ENCODE data around the gene MPRIP. TPM values are rescaled to one million over a fixed set of nuclear protein-coding genes. Genes with fewer than 3 reads are reported as not detected.

The MPRIP gene
- total and polyA plus RNA-seq, 12 donors: 88.5 to 234 (median 175) TPM

DNA sequence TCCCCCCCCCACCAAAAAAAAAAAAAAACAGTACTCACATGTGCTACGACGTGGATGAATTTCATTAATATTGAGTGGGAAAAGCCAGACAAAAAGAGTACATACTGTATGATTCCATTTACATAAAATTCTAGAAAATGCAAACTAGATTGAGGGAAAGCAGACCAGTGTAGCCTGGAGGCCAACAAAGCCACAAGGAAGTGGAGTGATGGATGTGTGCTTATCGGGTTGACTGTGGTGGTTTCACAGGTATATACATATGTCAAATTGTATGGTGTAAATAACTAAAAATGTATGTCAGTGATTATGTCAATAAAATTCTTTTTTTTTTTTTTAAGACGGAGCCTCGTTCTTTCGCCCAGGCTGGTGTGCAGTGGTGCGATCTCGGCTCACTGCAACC lies 165.7 kb downstream of the MPRIP start:
- intact Hi-C loops (cut with DNase I): loop anchor here in 1 of 2 donors (10.0 kb wide), 1 partner anchor 63 kb away; no protein-coding TSS in a partner anchor
- Histone ChIP-seq H3K27me3 (no peaks in the 10 kb centered on the region), H3K9me3 (replicated peaks in 1 of 3) (no peaks in the 10 kb centered on the region), H3K36me3 (replicated peaks in 1 of 2) (peaks cover 0 to 11% of the 10 kb centered on the region in 2 donors), H3K27ac (no peak overlapping the region), H3K4me3 (no peak overlapping the region), H3K4me1 (replicated peaks in 1 of 2) (peaks cover 26 to 30% of the 10 kb centered on the region in 2 donors)
- no peak for DNase-seq
- WGBS, 4 donors: 76 to 81% (median 79%) methylated on average over 8 of the region's 8 CpGs
- TF ChIP-seq, protein P1, sequence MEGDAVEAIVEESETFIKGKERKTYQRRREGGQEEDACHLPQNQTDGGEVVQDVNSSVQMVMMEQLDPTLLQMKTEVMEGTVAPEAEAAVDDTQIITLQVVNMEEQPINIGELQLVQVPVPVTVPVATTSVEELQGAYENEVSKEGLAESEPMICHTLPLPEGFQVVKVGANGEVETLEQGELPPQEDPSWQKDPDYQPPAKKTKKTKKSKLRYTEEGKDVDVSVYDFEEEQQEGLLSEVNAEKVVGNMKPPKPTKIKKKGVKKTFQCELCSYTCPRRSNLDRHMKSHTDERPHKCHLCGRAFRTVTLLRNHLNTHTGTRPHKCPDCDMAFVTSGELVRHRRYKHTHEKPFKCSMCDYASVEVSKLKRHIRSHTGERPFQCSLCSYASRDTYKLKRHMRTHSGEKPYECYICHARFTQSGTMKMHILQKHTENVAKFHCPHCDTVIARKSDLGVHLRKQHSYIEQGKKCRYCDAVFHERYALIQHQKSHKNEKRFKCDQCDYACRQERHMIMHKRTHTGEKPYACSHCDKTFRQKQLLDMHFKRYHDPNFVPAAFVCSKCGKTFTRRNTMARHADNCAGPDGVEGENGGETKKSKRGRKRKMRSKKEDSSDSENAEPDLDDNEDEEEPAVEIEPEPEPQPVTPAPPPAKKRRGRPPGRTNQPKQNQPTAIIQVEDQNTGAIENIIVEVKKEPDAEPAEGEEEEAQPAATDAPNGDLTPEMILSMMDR (IDR thresholded peaks at IDR 0.05): no peak
- no peak for TF ChIP-seq POLR2A (IDR thresholded peaks at IDR 0.05)

GRCh38 chr17:17213775-17214174 lies 171.5 kb downstream of the MPRIP start:
- no peaks in the 10 kb centered on the region for H3K4me1 ChIP-seq (replicated peaks in 1 of 2)
- intact Hi-C loops (cut with DNase I): no loop called here
- no peak overlapping the region for H3K4me3 ChIP-seq
- peaks cover 0 to 68% of the 10 kb centered on the region in 2 donors for H3K36me3 ChIP-seq (replicated peaks in 1 of 2)
- no peak for DNase-seq
- H3K9me3 ChIP-seq (replicated peaks in 1 of 3): no peaks in the 10 kb centered on the region
- 77 to 94% (median 83%) methylated on average over 9 to 10 of the region's 10 CpGs for WGBS, 4 donors
- H3K27me3 ChIP-seq: no peaks in the 10 kb centered on the region
- TF ChIP-seq, protein P1 (IDR thresholded peaks at IDR 0.05): no peak
- TF ChIP-seq POLR2A (IDR thresholded peaks at IDR 0.05): no peak
- no peak overlapping the region for H3K27ac ChIP-seq

DNA sequence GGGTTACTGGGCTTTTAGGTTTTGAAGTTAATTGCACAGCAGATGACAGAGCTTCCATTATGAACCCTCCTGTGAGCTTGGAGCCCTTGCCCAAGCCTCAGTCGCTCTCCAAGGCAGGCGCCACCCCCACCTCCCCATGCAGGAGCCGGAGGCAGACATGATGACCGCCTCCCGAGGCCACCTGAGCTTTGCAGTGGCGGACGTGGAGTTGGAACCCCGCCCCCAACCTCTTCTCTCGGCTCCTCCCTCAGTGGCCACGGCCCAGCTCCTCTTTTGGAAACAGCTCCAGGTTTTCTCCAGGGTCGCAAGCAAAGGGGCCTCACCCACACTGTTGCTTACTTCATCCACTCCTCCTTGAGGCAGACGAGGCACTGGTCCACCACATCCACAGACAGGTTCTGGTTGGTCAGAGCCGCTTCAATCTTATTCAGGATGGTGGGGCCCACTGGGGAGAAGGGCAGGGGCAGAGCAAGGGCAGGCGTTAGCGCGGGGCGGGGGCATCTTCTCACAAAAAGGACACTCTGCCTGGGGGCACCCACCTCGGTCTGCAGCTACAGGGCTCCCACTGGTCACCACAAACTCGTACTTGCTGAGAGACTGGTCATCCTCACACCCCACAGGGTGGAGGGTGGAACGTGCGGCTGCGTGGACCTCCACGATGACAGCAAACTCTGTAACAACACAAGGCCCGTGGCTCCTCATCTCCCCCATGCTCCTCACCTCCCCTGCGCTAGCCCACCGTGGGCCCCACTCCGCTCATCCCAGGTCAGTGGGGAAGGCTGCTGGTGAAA lies 172.6 kb downstream of the MPRIP start:
- WGBS, 4 donors: 82 to 88% (median 84%) methylated on average over 19 to 27 of the region's 27 CpGs
- TF ChIP-seq, protein P1 (IDR thresholded peaks at IDR 0.05): no peak
- no peak for TF ChIP-seq POLR2A (IDR thresholded peaks at IDR 0.05)
- intact Hi-C loops (cut with DNase I): no loop called here
- Histone ChIP-seq H3K4me1 (replicated peaks in 1 of 2) (no peaks in the 10 kb centered on the region), H3K27ac (no peak overlapping the region), H3K9me3 (replicated peaks in 1 of 3) (no peaks in the 10 kb centered on the region), H3K36me3 (replicated peaks in 1 of 2) (peaks cover 0 to 79% of the 10 kb centered on the region in 2 donors), H3K4me3 (no peak overlapping the region), H3K27me3 (no peaks in the 10 kb centered on the region)
- DNase-seq: no peak

- no peak overlapping the region for H3K27ac ChIP-seq
- intact Hi-C loops (cut with DNase I): no loop called here
- no peak for DNase-seq
- TF ChIP-seq, protein P1 (IDR thresholded peaks at IDR 0.05): no peak
- no peak for TF ChIP-seq POLR2A (IDR thresholded peaks at IDR 0.05)
- peaks cover 0 to 86% of the 10 kb centered on the region in 2 donors for H3K36me3 ChIP-seq (replicated peaks in 1 of 2)
- no peaks in the 10 kb centered on the region for H3K27me3 ChIP-seq
- no peaks in the 10 kb centered on the region for H3K9me3 ChIP-seq (replicated peaks in 1 of 3)
- no peaks in the 10 kb centered on the region for H3K4me1 ChIP-seq (replicated peaks in 1 of 2)
- 84 to 94% (median 90%) methylated on average over 6 to 8 of the region's 8 CpGs for WGBS, 4 donors
- no peak overlapping the region for H3K4me3 ChIP-seq
Measured at GRCh38 chr17:17215575-17215974, 173.3 kb downstream of the MPRIP start.
